ACC112 (cell line): ENCODE data around the gene ODF4.
"Not testable (repeated sequence)": the region's sequence is repeated elsewhere in the genome, so short reads cannot be mapped to it uniquely, and the experiment has no call there.

Experiments
- H2AFZ ChIP-seq: fragments of 200-600 bp; sonication (generic); one replicate; pipeline ENCODE4 v1.6.0; 2017; ENCODE audit warnings: antibody characterized with exemption, low read length; ENCODE audit not compliant: unreplicated experiment
- H3K27ac ChIP-seq: fragments of 200-600 bp; sonication (generic); 2 replicates; pipeline ENCODE4 v1.5.1; 2014; ENCODE audit warnings: low read depth, mild to moderate bottlenecking, antibody characterized with exemption, low read length, moderate library complexity
- H3K27me3 ChIP-seq: fragments of 200-600 bp; sonication (generic); 2 replicates; pipeline ENCODE4 v1.6.1; 2014; ENCODE audit warnings: mild to moderate bottlenecking, antibody characterized with exemption, low read length, moderate library complexity, mixed read lengths; ENCODE audit not compliant: insufficient read depth
- H3K36me3 ChIP-seq: fragments of 200-600 bp; sonication (generic); 2 replicates; pipeline ENCODE4 v1.6.1; 2016; ENCODE audit warnings: mild to moderate bottlenecking, antibody characterized with exemption, low read length, moderate library complexity, mixed read lengths; ENCODE audit not compliant: insufficient read depth
- H3K4me1 ChIP-seq: fragments of 200-600 bp; sonication (generic); one replicate; pipeline ENCODE4 v1.6.1; 2016; ENCODE audit warnings: low read length, mixed read lengths; ENCODE audit not compliant: insufficient read depth, unreplicated experiment, control insufficient read depth
- H3K4me3 ChIP-seq: fragments of 200-600 bp; sonication (generic); 2 replicates; pipeline ENCODE4 v1.5.1; 2014; ENCODE audit warnings: mild to moderate bottlenecking, low read depth, low read length
- H3K79me2 ChIP-seq: fragments of 200-600 bp; sonication (generic); one replicate; pipeline ENCODE4 v1.6.0; 2016; ENCODE audit warnings: low read length; ENCODE audit not compliant: control insufficient read depth, unreplicated experiment, insufficient read depth

Gene ODF4

GRCh38 chr17:8347001-8347400 lies 7.4 kb downstream of the ODF4 start:
- H2AFZ ChIP-seq, H3K4me1 ChIP-seq, H3K27ac ChIP-seq, H3K36me3 ChIP-seq, H3K79me2 ChIP-seq, H3K4me3 ChIP-seq: not testable (repeated sequence)
- peaks cover 26% of the 10 kb centered on the region for H3K27me3 ChIP-seq

GRCh38 chr17:8350339-8350738 lies 10.7 kb downstream of the ODF4 start:
- Histone ChIP-seq H3K27me3 (peaks cover 20% of the 10 kb centered on the region), H3K27ac (no peak overlapping the region), H3K4me3 (no peak overlapping the region), H3K4me1 (no peaks in the 10 kb centered on the region), H3K79me2 (no peaks in the 10 kb centered on the region), H2AFZ (no peak overlapping the region), H3K36me3 (no peaks in the 10 kb centered on the region)

GRCh38 chr17:8353736-8354135 lies 14.1 kb downstream of the ODF4 start:
- H3K79me2 ChIP-seq = no peaks in the 10 kb centered on the region
- no peak overlapping the region for H3K4me3 ChIP-seq
- H2AFZ ChIP-seq = no peak overlapping the region
- no peaks in the 10 kb centered on the region for H3K4me1 ChIP-seq
- H3K27ac ChIP-seq = no peak overlapping the region
- H3K36me3 ChIP-seq = no peaks in the 10 kb centered on the region
- H3K27me3 ChIP-seq = no peaks in the 10 kb centered on the region

- Histone ChIP-seq H2AFZ (no peak overlapping the region), H3K36me3 (no peaks in the 10 kb centered on the region), H3K4me1 (no peaks in the 10 kb centered on the region), H3K79me2 (no peaks in the 10 kb centered on the region), H3K27me3 (no peaks in the 10 kb centered on the region), H3K4me3 (no peak overlapping the region), H3K27ac (no peak overlapping the region)
Measured at GRCh38 chr17:8354236-8354635, 14.6 kb downstream of the ODF4 start.

- no peaks in the 10 kb centered on the region for H3K27me3 ChIP-seq
- no peak overlapping the region for H3K4me3 ChIP-seq
- H3K79me2 ChIP-seq = no peaks in the 10 kb centered on the region
- no peak overlapping the region for H3K27ac ChIP-seq
- peaks cover 7% of the 10 kb centered on the region for H3K4me1 ChIP-seq
- H2AFZ ChIP-seq = no peak overlapping the region
- H3K36me3 ChIP-seq = no peaks in the 10 kb centered on the region
Measured at GRCh38 chr17:8357910-8358309, 18.3 kb downstream of the ODF4 start.

- no peaks in the 10 kb centered on the region for H3K27me3 ChIP-seq
- peaks cover 12% of the 10 kb centered on the region for H3K4me1 ChIP-seq
- H3K27ac ChIP-seq = no peak overlapping the region
- no peaks in the 10 kb centered on the region for H3K36me3 ChIP-seq
- H3K4me3 ChIP-seq = no peak overlapping the region
- H3K79me2 ChIP-seq = no peaks in the 10 kb centered on the region
- no peak overlapping the region for H2AFZ ChIP-seq
Measured at GRCh38 chr17:8359769-8360168, 20.1 kb downstream of the ODF4 start.

- H3K36me3 ChIP-seq = no peaks in the 10 kb centered on the region
- no peaks in the 10 kb centered on the region for H3K27me3 ChIP-seq
- H2AFZ ChIP-seq = no peak overlapping the region
- peaks cover 17% of the 10 kb centered on the region for H3K4me1 ChIP-seq
- H3K4me3 ChIP-seq = no peak overlapping the region
- H3K27ac ChIP-seq = no peak overlapping the region
- H3K79me2 ChIP-seq = no peaks in the 10 kb centered on the region
Measured at GRCh38 chr17:8360260-8360659, 20.6 kb downstream of the ODF4 start.

GRCh38 chr17:8360751-8361150 lies 21.1 kb downstream of the ODF4 start:
- H2AFZ ChIP-seq = no peak overlapping the region
- peaks cover 22% of the 10 kb centered on the region for H3K4me1 ChIP-seq
- no peaks in the 10 kb centered on the region for H3K36me3 ChIP-seq
- no peaks in the 10 kb centered on the region for H3K79me2 ChIP-seq
- no peak overlapping the region for H3K4me3 ChIP-seq
- no peak overlapping the region for H3K27ac ChIP-seq
- no peaks in the 10 kb centered on the region for H3K27me3 ChIP-seq

- H3K36me3 ChIP-seq = no peaks in the 10 kb centered on the region
- no peaks in the 10 kb centered on the region for H3K79me2 ChIP-seq
- peaks cover 28% of the 10 kb centered on the region for H3K4me1 ChIP-seq
- H3K27ac ChIP-seq = no peak overlapping the region
- H3K27me3 ChIP-seq = no peaks in the 10 kb centered on the region
- no peak overlapping the region for H3K4me3 ChIP-seq
- no peak overlapping the region for H2AFZ ChIP-seq
Measured at GRCh38 chr17:8362651-8363332, 23.2 kb downstream of the ODF4 start.

- Histone ChIP-seq H2AFZ (no peak overlapping the region), H3K4me3 (no peak overlapping the region), H3K27ac (peak overlapping the region; percentile 66), H3K79me2 (no peaks in the 10 kb centered on the region), H3K4me1 (peaks cover 23% of the 10 kb centered on the region), H3K36me3 (peaks cover 7% of the 10 kb centered on the region; the same call in 1 of the 2 replicates), H3K27me3 (no peaks in the 10 kb centered on the region)
Measured at GRCh38 chr17:8365143-8365542, 25.5 kb downstream of the ODF4 start.

- Histone ChIP-seq H3K36me3 (peaks cover 7% of the 10 kb centered on the region; the same call in 1 of the 2 replicates), H3K27me3 (no peaks in the 10 kb centered on the region), H3K79me2 (no peaks in the 10 kb centered on the region), H3K4me1 (peaks cover 21% of the 10 kb centered on the region), H2AFZ (no peak overlapping the region), H3K4me3 (no peak overlapping the region), H3K27ac (peak overlapping the region; percentile 66)
Measured at GRCh38 chr17:8366231-8366630, 26.6 kb downstream of the ODF4 start.
